ENCODE results near the gene HDAC4.

The HDAC4 gene

GRCh38 chr2:239105234-239105633 is 295.6 kb downstream of the HDAC4 start:
- DNase-seq (ENCODE audit: low spot score), result no peak

GRCh38 chr2:239104800-239105199 is 296.0 kb downstream of the HDAC4 start:
- no peak for DNase-seq (ENCODE audit: low spot score)

- DNase-seq (ENCODE audit: low spot score), result no peak
Observed at GRCh38 chr2:239103125-239104098, 297.4 kb downstream of the HDAC4 start.

- DNase-seq (ENCODE audit: low spot score), result no peak
Observed at GRCh38 chr2:239102266-239102665, 298.6 kb downstream of the HDAC4 start.

GRCh38 chr2:239101807-239102206 is 299.0 kb downstream of the HDAC4 start:
- no peak for DNase-seq (ENCODE audit: low spot score)

- no peak for DNase-seq (ENCODE audit: low spot score)
Observed at GRCh38 chr2:239101071-239101470, 299.7 kb downstream of the HDAC4 start.

GRCh38 chr2:239099474-239099873 is 301.3 kb downstream of the HDAC4 start:
- DNase-seq (ENCODE audit: low spot score), result no peak

GRCh38 chr2:239098288-239098970 is 302.4 kb downstream of the HDAC4 start:
- DNase-seq (ENCODE audit: low spot score), result no peak

- no peak for DNase-seq (ENCODE audit: low spot score)
Observed at GRCh38 chr2:239097428-239097696, 303.5 kb downstream of the HDAC4 start.

- DNase-seq (ENCODE audit: low spot score), result no peak
Observed at GRCh38 chr2:239096676-239097427, 304.0 kb downstream of the HDAC4 start.

GRCh38 chr2:239095460-239096081 is 305.2 kb downstream of the HDAC4 start:
- no peak for DNase-seq (ENCODE audit: low spot score)

- no peak for DNase-seq (ENCODE audit: low spot score)
Observed at GRCh38 chr2:239094867-239095266, 306.0 kb downstream of the HDAC4 start.

GRCh38 chr2:239093952-239094351 is 306.9 kb downstream of the HDAC4 start:
- no peak for DNase-seq (ENCODE audit: low spot score)

- DNase-seq (ENCODE audit: low spot score), result no peak
Observed at GRCh38 chr2:239093542-239093941, 307.3 kb downstream of the HDAC4 start.

- DNase-seq (ENCODE audit: low spot score), result no peak
Observed at GRCh38 chr2:239092571-239093294, 308.1 kb downstream of the HDAC4 start.

- DNase-seq (ENCODE audit: low spot score), result no peak
Observed at GRCh38 chr2:239089884-239090283, 310.9 kb downstream of the HDAC4 start.

- no peak for DNase-seq (ENCODE audit: low spot score)
Observed at GRCh38 chr2:239087046-239087710, 313.6 kb downstream of the HDAC4 start.

- no peak for DNase-seq (ENCODE audit: low spot score)
Observed at GRCh38 chr2:239086325-239087020, 314.3 kb downstream of the HDAC4 start.

- DNase-seq (ENCODE audit: low spot score), result no peak
Observed at GRCh38 chr2:239085201-239085992, 315.4 kb downstream of the HDAC4 start.

- DNase-seq (ENCODE audit: low spot score), result no peak
Observed at GRCh38 chr2:239084007-239084406, 316.8 kb downstream of the HDAC4 start.
